ENCODE results near the gene TTC23.
"Not testable (repeated sequence)": the region's sequence is repeated elsewhere in the genome, so short reads cannot be mapped to it uniquely, and the experiment has no call there.

TTC23 gene

DNA sequence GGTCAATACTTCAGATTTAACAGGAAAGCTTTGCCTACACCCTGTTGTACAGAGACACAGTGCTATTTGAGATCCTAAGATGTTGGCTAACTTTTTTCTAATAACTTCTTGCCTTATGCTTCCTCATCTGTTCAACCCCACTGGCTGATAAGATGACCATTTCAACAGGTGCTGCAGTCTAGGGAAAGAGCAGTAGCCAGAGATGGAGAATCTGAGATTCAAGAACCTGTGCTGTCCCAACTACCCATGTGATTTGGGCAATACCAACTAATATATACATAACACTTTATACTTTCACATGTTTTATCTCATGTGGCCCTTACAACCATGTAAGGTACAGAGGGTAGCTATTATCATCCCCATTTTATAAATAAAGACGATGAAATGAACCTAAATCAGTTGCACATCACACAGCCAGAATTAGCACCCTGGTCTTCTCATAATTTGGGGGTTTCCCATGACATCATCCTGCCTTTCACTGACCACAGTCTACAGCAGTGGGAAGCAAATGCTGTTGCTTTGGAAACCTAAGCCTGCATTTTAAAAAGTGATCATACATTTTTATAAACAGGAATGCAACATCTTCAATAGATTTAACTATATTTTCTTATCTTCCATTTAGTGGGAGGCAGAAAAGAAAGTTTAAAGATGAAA, 9.7 kb downstream of the TTC23 start:
- no peak overlapping the region for H3K27ac Mint-ChIP-seq
- no peaks in the 10 kb centered on the region for H3K9me3 Mint-ChIP-seq
- H3K4me3 Mint-ChIP-seq: no peak overlapping the region
- H3K27me3 Mint-ChIP-seq: no peaks in the 10 kb centered on the region
- peaks cover 10% of the 10 kb centered on the region for H3K4me1 Mint-ChIP-seq (ENCODE audit: low read depth)
- H3K36me3 Mint-ChIP-seq (ENCODE audit: low read depth): peaks cover 13% of the 10 kb centered on the region
- intact Hi-C loops (cut with micrococcal nuclease): no loop called here

DNA sequence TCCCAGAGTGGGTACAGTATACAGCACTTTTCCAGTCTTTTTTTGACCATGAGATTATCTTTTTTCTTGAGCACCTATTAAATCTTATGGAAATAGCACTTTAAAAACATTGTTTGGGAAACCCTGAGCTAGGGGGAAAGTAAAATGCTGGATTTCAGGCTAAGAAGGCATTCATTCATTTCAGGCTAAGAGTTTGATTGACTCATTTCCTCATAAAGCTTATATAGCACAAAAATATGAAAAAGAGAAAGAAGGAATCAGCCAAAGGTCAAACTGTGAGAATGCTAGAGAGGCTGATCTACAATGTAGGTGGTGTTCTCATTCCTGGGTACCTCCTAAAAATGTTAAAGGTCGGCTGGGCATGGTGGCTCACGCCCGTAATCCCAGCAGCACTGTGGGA, 10.5 kb downstream of the TTC23 start:
- no peak overlapping the region for H3K27ac Mint-ChIP-seq
- no peaks in the 10 kb centered on the region for H3K9me3 Mint-ChIP-seq
- peaks cover 13% of the 10 kb centered on the region for H3K36me3 Mint-ChIP-seq (ENCODE audit: low read depth)
- no peak overlapping the region for H3K4me3 Mint-ChIP-seq
- intact Hi-C loops (cut with micrococcal nuclease): no loop called here
- peaks cover 10% of the 10 kb centered on the region for H3K4me1 Mint-ChIP-seq (ENCODE audit: low read depth)
- no peaks in the 10 kb centered on the region for H3K27me3 Mint-ChIP-seq

GRCh38 chr15:99234160-99234559, 15.2 kb downstream of the TTC23 start:
- H3K4me1 Mint-ChIP-seq (ENCODE audit: low read depth); intact Hi-C loops (cut with micrococcal nuclease); H3K4me3 Mint-ChIP-seq; H3K36me3 Mint-ChIP-seq (ENCODE audit: low read depth); H3K27me3 Mint-ChIP-seq; H3K9me3 Mint-ChIP-seq; H3K27ac Mint-ChIP-seq: not testable (repeated sequence)

GRCh38 chr15:99232740-99233139, 16.6 kb downstream of the TTC23 start:
- Mint-ChIP-seq H3K27ac (no peak overlapping the region), H3K9me3 (no peaks in the 10 kb centered on the region), H3K27me3 (no peaks in the 10 kb centered on the region), H3K4me3 (no peak overlapping the region), H3K36me3 (ENCODE audit: low read depth) (peaks cover 4% of the 10 kb centered on the region), H3K4me1 (ENCODE audit: low read depth) (no peaks in the 10 kb centered on the region)
- intact Hi-C loops (cut with micrococcal nuclease): no loop called here

DNA sequence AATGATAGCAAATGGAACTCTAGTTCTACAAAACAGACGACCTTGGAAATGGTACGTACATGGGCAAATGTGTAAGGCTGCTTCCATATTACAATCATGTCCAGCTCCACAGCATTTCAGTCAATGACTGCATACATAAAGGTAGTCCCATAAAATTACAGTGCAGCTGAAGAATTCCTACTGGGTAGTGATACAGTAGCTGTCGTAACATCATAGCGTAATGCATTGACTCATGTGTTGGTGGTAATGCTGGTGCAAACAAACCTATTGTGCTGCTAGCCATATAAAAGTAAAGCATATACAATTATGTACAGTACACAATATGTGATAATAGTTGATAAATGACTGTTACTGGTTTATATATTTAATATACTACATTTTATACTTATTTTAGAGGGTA, 18.5 kb downstream of the TTC23 start:
- Mint-ChIP-seq H3K36me3 (ENCODE audit: low read depth) (peaks cover 12% of the 10 kb centered on the region), H3K4me1 (ENCODE audit: low read depth) (no peaks in the 10 kb centered on the region), H3K27ac (no peak overlapping the region), H3K4me3 (no peak overlapping the region), H3K27me3 (no peaks in the 10 kb centered on the region), H3K9me3 (no peaks in the 10 kb centered on the region)
- intact Hi-C loops (cut with micrococcal nuclease): no loop called here

GRCh38 chr15:99228120-99228770, 21.1 kb downstream of the TTC23 start:
- peaks cover 18% of the 10 kb centered on the region for H3K36me3 Mint-ChIP-seq (ENCODE audit: low read depth)
- H3K27me3 Mint-ChIP-seq: no peaks in the 10 kb centered on the region
- H3K27ac Mint-ChIP-seq: no peak overlapping the region
- intact Hi-C loops (cut with micrococcal nuclease): no loop called here
- H3K4me3 Mint-ChIP-seq: no peak overlapping the region
- H3K9me3 Mint-ChIP-seq: no peaks in the 10 kb centered on the region
- H3K4me1 Mint-ChIP-seq (ENCODE audit: low read depth): no peaks in the 10 kb centered on the region

DNA sequence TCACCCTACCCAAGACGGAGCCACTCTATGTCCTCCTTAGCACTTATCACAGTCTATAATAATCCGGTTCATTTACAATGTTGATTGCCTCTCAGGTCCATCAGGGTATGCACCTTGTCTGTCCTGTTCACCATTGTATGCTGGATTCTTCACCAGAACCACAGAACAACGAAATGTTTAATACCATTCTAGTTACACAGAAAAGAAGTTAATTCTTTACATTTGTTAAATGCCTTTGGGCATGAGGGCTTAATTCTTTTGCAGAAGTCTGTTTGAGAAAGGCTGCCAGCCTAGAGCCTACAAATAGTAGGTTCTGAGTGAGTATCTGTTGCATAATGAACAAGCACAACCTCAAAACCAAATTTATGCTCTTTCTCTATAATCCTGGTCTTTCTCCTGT, 22.6 kb downstream of the TTC23 start:
- Mint-ChIP-seq H3K4me3 (no peak overlapping the region), H3K4me1 (ENCODE audit: low read depth) (no peaks in the 10 kb centered on the region), H3K27ac (no peak overlapping the region), H3K27me3 (no peaks in the 10 kb centered on the region), H3K36me3 (ENCODE audit: low read depth) (peaks cover 24% of the 10 kb centered on the region), H3K9me3 (no peaks in the 10 kb centered on the region)
- intact Hi-C loops (cut with micrococcal nuclease): no loop called here

GRCh38 chr15:99224372-99225214, 24.8 kb downstream of the TTC23 start:
- Mint-ChIP-seq H3K4me1 (ENCODE audit: low read depth) (no peaks in the 10 kb centered on the region), H3K27me3 (no peaks in the 10 kb centered on the region), H3K27ac (no peak overlapping the region), H3K9me3 (no peaks in the 10 kb centered on the region), H3K4me3 (no peak overlapping the region), H3K36me3 (ENCODE audit: low read depth) (peaks cover 35% of the 10 kb centered on the region)
- intact Hi-C loops (cut with micrococcal nuclease): no loop called here

DNA sequence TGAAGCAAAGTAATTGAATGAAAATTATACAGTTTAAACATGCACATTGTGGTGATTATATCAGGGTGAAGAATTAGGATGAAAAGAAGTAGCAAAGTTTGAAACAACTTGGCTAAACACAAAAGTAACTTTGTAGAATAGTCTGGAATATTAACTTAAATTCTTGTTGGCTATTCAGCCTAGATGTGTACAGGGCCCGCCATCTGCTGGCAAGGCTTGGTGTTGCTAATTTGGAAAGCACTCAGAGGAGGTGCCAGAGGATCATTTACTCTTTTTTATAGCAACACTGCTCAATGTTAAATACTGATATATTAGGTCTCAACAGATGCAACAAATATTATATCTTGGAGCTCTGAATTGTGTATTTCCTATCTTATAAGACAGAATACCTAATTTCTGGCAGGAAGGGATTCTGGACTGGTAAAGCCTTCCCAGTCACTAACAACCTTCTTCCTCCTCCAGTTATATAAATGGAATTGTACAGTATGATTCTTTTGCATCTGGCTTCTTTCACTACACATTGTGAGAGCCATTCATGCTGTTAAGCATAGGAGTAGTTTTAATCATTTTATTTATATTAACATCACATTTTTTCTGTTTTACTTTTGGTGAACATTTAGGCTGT, 36.1 kb downstream of the TTC23 start:
- peaks cover 17% of the 10 kb centered on the region for H3K36me3 Mint-ChIP-seq (ENCODE audit: low read depth)
- intact Hi-C loops (cut with micrococcal nuclease): loop anchor here (1.0 to 5.0 kb wide), 2 partner anchors 113 to 771 kb away; no protein-coding TSS in a partner anchor
- no peak overlapping the region for H3K27ac Mint-ChIP-seq
- H3K4me1 Mint-ChIP-seq (ENCODE audit: low read depth): no peaks in the 10 kb centered on the region
- no peaks in the 10 kb centered on the region for H3K9me3 Mint-ChIP-seq
- H3K4me3 Mint-ChIP-seq: no peak overlapping the region
- no peaks in the 10 kb centered on the region for H3K27me3 Mint-ChIP-seq

DNA sequence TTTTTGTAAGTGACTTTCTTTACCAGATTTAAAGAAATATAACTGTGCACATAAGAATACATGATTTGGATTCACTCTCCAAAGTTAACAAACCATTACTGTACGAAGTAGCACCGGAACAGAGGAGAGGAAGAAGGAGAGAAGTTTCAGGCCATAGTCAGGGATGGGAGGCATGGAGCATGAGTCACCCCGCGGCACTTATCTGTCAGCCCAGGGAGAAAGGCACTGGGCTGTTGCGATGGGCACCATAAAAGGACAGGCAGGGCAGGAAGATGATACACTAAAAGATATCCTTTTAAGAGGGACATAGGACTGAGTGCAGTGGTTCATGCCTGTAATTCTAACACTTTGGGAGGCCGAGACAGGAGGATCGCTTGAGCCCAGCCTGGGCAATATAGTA, 37.0 kb downstream of the TTC23 start:
- H3K4me1 Mint-ChIP-seq (ENCODE audit: low read depth): no peaks in the 10 kb centered on the region
- intact Hi-C loops (cut with micrococcal nuclease): loop anchor here (5.0 kb wide), 1 partner anchor 770 kb away; no protein-coding TSS in a partner anchor
- H3K27ac Mint-ChIP-seq: no peak overlapping the region
- no peak overlapping the region for H3K4me3 Mint-ChIP-seq
- no peaks in the 10 kb centered on the region for H3K27me3 Mint-ChIP-seq
- H3K36me3 Mint-ChIP-seq (ENCODE audit: low read depth): peaks cover 8% of the 10 kb centered on the region
- no peaks in the 10 kb centered on the region for H3K9me3 Mint-ChIP-seq

- Mint-ChIP-seq H3K4me1 (ENCODE audit: low read depth) (no peaks in the 10 kb centered on the region), H3K27me3 (no peaks in the 10 kb centered on the region), H3K27ac (no peak overlapping the region), H3K4me3 (no peak overlapping the region), H3K36me3 (ENCODE audit: low read depth) (peaks cover 7% of the 10 kb centered on the region), H3K9me3 (no peaks in the 10 kb centered on the region)
- intact Hi-C loops (cut with micrococcal nuclease): loop anchor here (5.0 kb wide), 1 partner anchor 770 kb away; no protein-coding TSS in a partner anchor
These were observed 37.5 kb downstream of the TTC23 start for GRCh38 chr15:99211926-99212325.

DNA sequence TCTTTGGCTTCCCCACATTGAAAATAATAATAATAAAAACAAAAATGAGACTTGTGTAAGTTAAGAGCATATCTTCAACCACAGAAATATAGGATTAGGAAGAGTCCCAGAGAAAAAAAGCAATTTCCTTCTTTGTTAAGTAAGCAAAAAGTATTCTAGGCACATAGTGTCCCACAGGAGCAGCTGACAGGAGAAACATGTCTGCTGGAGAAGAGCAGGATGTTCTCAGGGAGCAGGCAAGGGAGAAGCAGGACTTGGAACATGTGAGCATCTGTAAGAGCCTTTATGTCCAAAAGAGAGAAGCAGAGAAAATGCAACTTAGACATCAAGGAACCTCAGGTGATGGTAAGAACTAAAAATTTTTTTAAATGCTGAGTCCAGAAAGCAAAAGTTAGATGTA, 39.0 kb downstream of the TTC23 start:
- intact Hi-C loops (cut with micrococcal nuclease): loop anchor here (5.0 kb wide), 1 partner anchor 768 kb away; no protein-coding TSS in a partner anchor
- Mint-ChIP-seq H3K4me1 (ENCODE audit: low read depth) (no peaks in the 10 kb centered on the region), H3K27ac (no peak overlapping the region), H3K36me3 (ENCODE audit: low read depth) (peaks cover 5% of the 10 kb centered on the region), H3K9me3 (no peaks in the 10 kb centered on the region), H3K27me3 (no peaks in the 10 kb centered on the region), H3K4me3 (no peak overlapping the region)

DNA sequence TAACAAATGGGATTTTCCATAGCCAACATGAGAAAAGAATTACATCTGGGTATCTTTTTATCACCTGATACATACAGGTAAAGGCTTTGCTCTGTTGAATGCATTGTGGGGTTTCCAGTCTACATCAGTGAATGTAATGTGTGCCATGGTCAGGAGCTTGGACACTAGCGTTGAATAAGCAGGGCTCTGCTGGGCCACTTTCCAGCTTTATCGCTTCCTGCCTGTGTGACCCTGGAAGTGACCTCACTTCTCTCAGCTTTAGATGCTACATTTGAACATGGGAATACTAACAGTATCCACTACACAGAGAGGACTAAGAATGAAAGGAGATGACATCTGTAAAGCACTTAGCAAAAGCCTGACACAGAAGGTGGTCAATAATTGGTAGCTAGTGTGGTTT, 40.1 kb downstream of the TTC23 start:
- H3K4me3 Mint-ChIP-seq: no peak overlapping the region
- H3K9me3 Mint-ChIP-seq: no peaks in the 10 kb centered on the region
- no peaks in the 10 kb centered on the region for H3K4me1 Mint-ChIP-seq (ENCODE audit: low read depth)
- H3K27ac Mint-ChIP-seq: no peak overlapping the region
- no peaks in the 10 kb centered on the region for H3K36me3 Mint-ChIP-seq (ENCODE audit: low read depth)
- intact Hi-C loops (cut with micrococcal nuclease): no loop called here
- no peaks in the 10 kb centered on the region for H3K27me3 Mint-ChIP-seq

DNA sequence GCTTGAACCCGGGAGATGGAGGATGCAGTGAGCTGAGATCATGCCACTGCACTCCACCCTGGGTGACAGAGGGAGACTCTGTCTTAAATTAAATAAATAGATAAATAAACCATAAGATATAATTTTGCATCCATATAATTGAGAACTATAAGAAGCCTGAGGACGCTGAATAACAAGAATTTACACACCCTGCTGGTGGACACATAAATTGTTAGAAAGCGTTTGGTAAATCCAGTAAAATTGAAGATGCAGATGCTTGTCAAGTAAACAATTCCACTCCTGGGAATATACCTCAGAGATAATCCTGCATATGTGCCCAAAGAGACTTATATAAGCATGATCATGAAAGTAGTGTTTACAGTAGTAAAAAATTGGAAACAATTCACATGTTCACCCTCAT, 41.7 kb downstream of the TTC23 start:
- H3K36me3 Mint-ChIP-seq (ENCODE audit: low read depth): no peaks in the 10 kb centered on the region
- no peaks in the 10 kb centered on the region for H3K27me3 Mint-ChIP-seq
- intact Hi-C loops (cut with micrococcal nuclease): no loop called here
- no peak overlapping the region for H3K27ac Mint-ChIP-seq
- no peaks in the 10 kb centered on the region for H3K9me3 Mint-ChIP-seq
- H3K4me3 Mint-ChIP-seq: no peak overlapping the region
- no peaks in the 10 kb centered on the region for H3K4me1 Mint-ChIP-seq (ENCODE audit: low read depth)

All from dendritic cell treated with granulocyte-macrophage colony-stimulating factor and Interleukin-4, amounts not matched to agents 40 ng/mL and 50 ng/mL, for 4 days (primary cell).